ENCODE results near the gene IGSF21.

Gene IGSF21

DNA sequence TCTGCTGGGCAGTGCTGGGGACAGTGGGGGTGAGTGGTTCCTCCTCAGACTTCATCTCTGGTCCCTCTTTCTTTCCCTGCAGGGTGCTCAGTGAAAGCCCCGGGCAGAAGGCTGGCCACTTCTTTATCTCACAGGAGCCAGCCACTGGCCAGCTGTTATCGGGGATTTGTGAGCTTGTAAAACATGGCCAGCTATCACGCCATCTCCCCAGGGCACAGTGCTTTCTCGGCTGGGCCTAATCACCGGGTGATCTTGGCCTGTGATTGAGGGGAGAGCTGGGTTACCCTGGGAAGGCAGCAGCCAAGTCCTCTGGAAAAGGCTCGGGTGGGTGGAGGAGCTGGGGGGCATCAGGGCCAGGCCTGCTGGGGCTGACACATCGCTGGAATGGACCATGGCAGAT is 83.0 kb downstream of the IGSF21 start:
- Histone ChIP-seq H3K9me3 (ENCODE audit: control insufficient read depth, low read depth, low read length) (no peaks in the 10 kb centered on the region), H3K36me3 (ENCODE audit: control insufficient read depth, low read depth, low read length) (no peaks in the 10 kb centered on the region), H3K27me3 (ENCODE audit: control insufficient read depth, insufficient read depth, low read length) (no peaks in the 10 kb centered on the region), H3K4me3 (ENCODE audit: low read length) (no peak overlapping the region), H3K9ac (ENCODE audit: low read length) (no peak overlapping the region), H3K4me1 (ENCODE audit: control insufficient read depth, low read depth, low read length) (no peaks in the 10 kb centered on the region), H3K27ac (ENCODE audit: low read length) (no peak overlapping the region)

DNA sequence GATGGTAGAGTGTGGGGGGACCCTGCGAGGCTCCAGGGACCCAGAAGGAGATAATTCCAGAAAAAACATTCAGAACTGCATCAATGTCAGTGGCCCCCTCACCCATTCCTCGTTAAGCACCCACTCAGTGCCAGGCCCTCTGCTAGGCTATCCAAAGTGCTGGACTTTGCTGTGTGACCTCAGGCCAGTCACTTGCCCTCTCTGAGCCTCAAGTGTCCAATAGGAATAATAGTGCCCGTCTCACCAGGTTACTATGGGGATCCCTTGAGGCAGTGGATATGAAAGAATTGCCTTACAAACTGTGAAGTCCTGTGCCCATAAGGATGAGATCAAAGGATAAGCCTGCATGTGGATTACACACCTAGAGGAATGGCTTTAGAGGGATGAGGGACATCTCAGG is 83.4 kb downstream of the IGSF21 start:
- H3K9me3 ChIP-seq (ENCODE audit: control insufficient read depth, low read depth, low read length) = no peaks in the 10 kb centered on the region
- no peak overlapping the region for H3K27ac ChIP-seq (ENCODE audit: low read length)
- H3K4me3 ChIP-seq (ENCODE audit: low read length) = no peak overlapping the region
- no peaks in the 10 kb centered on the region for H3K4me1 ChIP-seq (ENCODE audit: control insufficient read depth, low read depth, low read length)
- no peaks in the 10 kb centered on the region for H3K36me3 ChIP-seq (ENCODE audit: control insufficient read depth, low read depth, low read length)
- H3K27me3 ChIP-seq (ENCODE audit: control insufficient read depth, insufficient read depth, low read length) = no peaks in the 10 kb centered on the region
- H3K9ac ChIP-seq (ENCODE audit: low read length) = no peak overlapping the region

DNA sequence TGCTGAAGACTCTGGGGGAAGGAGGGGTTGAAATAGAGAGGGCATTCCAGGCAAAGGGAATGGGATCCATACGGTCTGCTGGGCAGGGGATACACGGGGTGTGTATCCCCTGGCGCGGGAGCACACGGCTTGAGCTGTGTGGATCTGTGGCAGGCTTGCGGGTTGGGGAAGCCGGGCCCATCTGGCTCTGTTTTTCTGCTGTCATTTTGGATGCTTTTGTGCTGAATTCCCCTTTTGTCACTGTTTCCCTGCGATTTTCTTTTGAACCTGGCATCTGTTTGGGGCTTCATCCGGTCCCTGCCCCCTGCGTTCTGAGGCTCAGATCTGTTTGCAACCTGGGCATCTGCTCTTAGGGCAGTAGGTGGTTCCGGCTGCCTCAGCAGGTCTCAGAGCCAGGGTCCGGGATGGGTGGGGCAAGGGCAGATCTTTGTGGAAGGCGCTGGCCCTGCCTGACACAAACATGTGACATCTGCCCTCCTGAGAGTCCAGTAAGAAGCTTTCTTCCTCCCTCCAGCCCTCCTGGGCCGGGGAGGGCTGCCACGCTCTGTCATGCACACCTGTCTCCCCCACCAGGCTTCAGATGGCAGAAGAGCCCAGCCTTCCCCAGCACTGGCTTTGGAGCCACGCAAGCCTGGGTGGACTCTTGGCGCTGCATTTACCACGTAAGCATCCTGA is 84.0 kb downstream of the IGSF21 start:
- Histone ChIP-seq H3K9ac (ENCODE audit: low read length) (no peak overlapping the region), H3K27ac (ENCODE audit: low read length) (no peak overlapping the region), H3K4me1 (ENCODE audit: control insufficient read depth, low read depth, low read length) (no peaks in the 10 kb centered on the region), H3K27me3 (ENCODE audit: control insufficient read depth, insufficient read depth, low read length) (no peaks in the 10 kb centered on the region), H3K4me3 (ENCODE audit: low read length) (no peak overlapping the region), H3K36me3 (ENCODE audit: control insufficient read depth, low read depth, low read length) (no peaks in the 10 kb centered on the region), H3K9me3 (ENCODE audit: control insufficient read depth, low read depth, low read length) (no peaks in the 10 kb centered on the region)

GRCh38 chr1:18192182-18192581 is 84.6 kb downstream of the IGSF21 start:
- Histone ChIP-seq H3K27ac (ENCODE audit: low read length) (no peak overlapping the region), H3K9me3 (ENCODE audit: control insufficient read depth, low read depth, low read length) (no peaks in the 10 kb centered on the region), H3K27me3 (ENCODE audit: control insufficient read depth, insufficient read depth, low read length) (no peaks in the 10 kb centered on the region), H3K36me3 (ENCODE audit: control insufficient read depth, low read depth, low read length) (no peaks in the 10 kb centered on the region), H3K9ac (ENCODE audit: low read length) (no peak overlapping the region), H3K4me3 (ENCODE audit: low read length) (no peak overlapping the region), H3K4me1 (ENCODE audit: control insufficient read depth, low read depth, low read length) (no peaks in the 10 kb centered on the region)

DNA sequence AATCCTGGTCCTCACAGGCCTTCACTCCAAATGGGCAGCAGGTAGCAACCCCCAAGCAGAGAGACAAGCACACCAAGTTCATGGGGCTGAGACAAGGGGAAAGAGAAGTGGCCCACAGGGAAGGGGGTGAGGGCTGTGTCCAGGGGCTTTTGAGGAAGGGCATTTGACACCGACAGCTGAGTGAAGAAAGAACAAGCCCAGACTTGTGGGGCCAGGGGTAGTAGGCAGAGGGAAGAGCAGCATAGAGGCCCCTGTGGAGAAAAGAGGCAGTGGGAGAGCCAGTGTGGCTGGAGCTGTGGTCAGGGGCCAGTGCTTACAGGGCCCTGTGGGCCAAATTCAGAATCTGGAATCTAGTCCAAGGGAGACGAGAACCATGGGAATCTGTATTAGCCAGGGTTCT is 85.4 kb downstream of the IGSF21 start:
- no peak overlapping the region for H3K9ac ChIP-seq (ENCODE audit: low read length)
- no peaks in the 10 kb centered on the region for H3K27me3 ChIP-seq (ENCODE audit: control insufficient read depth, insufficient read depth, low read length)

GRCh38 chr1:18197299-18197698 is 89.7 kb downstream of the IGSF21 start:
- H3K27me3 ChIP-seq (ENCODE audit: control insufficient read depth, insufficient read depth, low read length) = no peaks in the 10 kb centered on the region
- H3K4me1 ChIP-seq (ENCODE audit: control insufficient read depth, low read depth, low read length) = peaks cover 4% of the 10 kb centered on the region
- no peak overlapping the region for H3K9ac ChIP-seq (ENCODE audit: low read length)
- H3K36me3 ChIP-seq (ENCODE audit: control insufficient read depth, low read depth, low read length) = no peaks in the 10 kb centered on the region
- H3K27ac ChIP-seq (ENCODE audit: low read length) = no peak overlapping the region
- no peak overlapping the region for H3K4me3 ChIP-seq (ENCODE audit: low read length)
- no peaks in the 10 kb centered on the region for H3K9me3 ChIP-seq (ENCODE audit: control insufficient read depth, low read depth, low read length)

More for the DNA sequence above, 85.4 kb downstream of the IGSF21 start:
- H3K4me3 ChIP-seq (ENCODE audit: low read length) = no peak overlapping the region
- H3K36me3 ChIP-seq (ENCODE audit: control insufficient read depth, low read depth, low read length) = no peaks in the 10 kb centered on the region
- H3K27ac ChIP-seq (ENCODE audit: low read length) = no peak overlapping the region
- no peaks in the 10 kb centered on the region for H3K9me3 ChIP-seq (ENCODE audit: control insufficient read depth, low read depth, low read length)
- no peaks in the 10 kb centered on the region for H3K4me1 ChIP-seq (ENCODE audit: control insufficient read depth, low read depth, low read length)

DNA sequence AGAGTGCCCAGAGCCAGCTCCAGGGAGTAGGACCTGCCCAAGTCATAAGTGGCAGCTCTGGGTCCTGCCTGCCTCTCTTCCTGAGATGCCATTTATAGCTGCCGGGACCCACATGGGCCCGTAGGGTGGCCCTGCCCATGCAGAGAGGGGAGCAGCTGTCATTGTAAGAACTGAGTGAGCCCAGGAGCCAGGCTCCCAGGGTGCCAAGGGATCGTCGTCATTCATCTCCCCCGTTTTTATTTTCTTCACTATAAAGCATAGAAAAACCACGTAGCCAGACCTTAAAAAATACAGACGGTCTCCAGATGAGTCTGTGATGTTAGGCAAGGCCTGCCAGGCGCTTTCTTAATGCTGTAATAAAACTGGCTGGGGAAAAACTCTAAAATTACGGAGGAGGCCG is 90.7 kb downstream of the IGSF21 start:
- H3K27ac ChIP-seq (ENCODE audit: low read length) = no peak overlapping the region
- H3K4me3 ChIP-seq (ENCODE audit: low read length) = no peak overlapping the region
- no peaks in the 10 kb centered on the region for H3K9me3 ChIP-seq (ENCODE audit: control insufficient read depth, low read depth, low read length)
- H3K36me3 ChIP-seq (ENCODE audit: control insufficient read depth, low read depth, low read length) = no peaks in the 10 kb centered on the region
- no peak overlapping the region for H3K9ac ChIP-seq (ENCODE audit: low read length)
- peaks cover 4% of the 10 kb centered on the region for H3K4me1 ChIP-seq (ENCODE audit: control insufficient read depth, low read depth, low read length)
- H3K27me3 ChIP-seq (ENCODE audit: control insufficient read depth, insufficient read depth, low read length) = no peaks in the 10 kb centered on the region

GRCh38 chr1:18199462-18199861 is 91.9 kb downstream of the IGSF21 start:
- Histone ChIP-seq H3K4me1 (ENCODE audit: control insufficient read depth, low read depth, low read length) (peaks cover 4% of the 10 kb centered on the region), H3K27me3 (ENCODE audit: control insufficient read depth, insufficient read depth, low read length) (no peaks in the 10 kb centered on the region), H3K4me3 (ENCODE audit: low read length) (no peak overlapping the region), H3K9me3 (ENCODE audit: control insufficient read depth, low read depth, low read length) (no peaks in the 10 kb centered on the region), H3K27ac (ENCODE audit: low read length) (no peak overlapping the region), H3K36me3 (ENCODE audit: control insufficient read depth, low read depth, low read length) (no peaks in the 10 kb centered on the region), H3K9ac (ENCODE audit: low read length) (no peak overlapping the region)

DNA sequence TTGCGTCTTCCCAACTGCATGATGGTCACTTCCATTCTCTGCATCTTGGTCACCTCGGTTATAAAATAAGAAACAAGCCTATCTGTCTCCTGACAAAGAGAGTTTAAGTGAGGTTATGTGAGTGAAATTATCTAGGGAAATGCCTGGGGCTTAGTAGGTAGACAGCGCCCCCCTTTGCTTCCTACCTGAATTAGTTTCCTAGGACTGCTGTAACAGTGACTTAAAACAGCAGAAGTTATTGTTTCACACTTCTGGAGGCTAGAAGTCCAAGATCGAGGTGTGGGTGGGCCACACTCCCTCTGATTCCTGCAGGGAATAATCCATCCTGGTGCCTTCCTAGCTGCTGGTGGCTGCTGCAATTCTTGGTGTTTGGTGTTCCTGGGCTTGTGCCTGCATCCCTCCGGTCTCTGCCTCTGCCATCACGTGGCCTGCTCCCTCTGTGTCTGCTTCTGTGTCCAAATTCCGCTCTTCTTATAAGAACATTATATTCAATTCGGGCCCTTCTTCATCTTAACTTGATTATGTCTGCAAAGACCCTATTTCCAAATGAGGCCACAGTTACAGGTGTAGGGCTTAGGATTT is 92.6 kb downstream of the IGSF21 start:
- Histone ChIP-seq H3K4me3 (ENCODE audit: low read length) (no peak overlapping the region), H3K27ac (ENCODE audit: low read length) (no peak overlapping the region), H3K9me3 (ENCODE audit: control insufficient read depth, low read depth, low read length) (no peaks in the 10 kb centered on the region), H3K27me3 (ENCODE audit: control insufficient read depth, insufficient read depth, low read length) (no peaks in the 10 kb centered on the region), H3K4me1 (ENCODE audit: control insufficient read depth, low read depth, low read length) (peaks cover 4% of the 10 kb centered on the region), H3K9ac (ENCODE audit: low read length) (no peak overlapping the region), H3K36me3 (ENCODE audit: control insufficient read depth, low read depth, low read length) (no peaks in the 10 kb centered on the region)

DNA sequence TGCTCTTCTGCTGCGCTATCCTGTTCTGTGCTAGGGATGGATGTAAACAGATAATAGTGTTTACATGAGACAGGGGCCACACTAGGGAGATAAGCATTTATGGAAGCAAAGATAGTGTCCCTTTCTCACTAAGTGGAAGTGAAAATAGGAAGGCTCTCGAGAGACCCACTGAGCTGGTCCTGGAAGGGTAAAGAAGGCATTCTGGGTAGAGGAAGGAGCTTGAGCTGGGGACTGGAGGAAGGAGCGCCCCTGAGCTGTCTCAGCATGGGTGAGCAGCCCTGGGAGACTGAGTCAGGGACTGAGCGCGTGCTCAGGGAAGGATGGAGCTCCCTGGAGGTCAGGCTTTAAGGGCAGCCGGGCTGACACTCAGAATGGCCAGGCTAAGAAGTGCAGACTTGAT is 93.3 kb downstream of the IGSF21 start:
- Histone ChIP-seq H3K27me3 (ENCODE audit: control insufficient read depth, insufficient read depth, low read length) (no peaks in the 10 kb centered on the region), H3K27ac (ENCODE audit: low read length) (no peak overlapping the region), H3K9me3 (ENCODE audit: control insufficient read depth, low read depth, low read length) (no peaks in the 10 kb centered on the region), H3K9ac (ENCODE audit: low read length) (no peak overlapping the region), H3K36me3 (ENCODE audit: control insufficient read depth, low read depth, low read length) (no peaks in the 10 kb centered on the region), H3K4me3 (ENCODE audit: low read length) (no peak overlapping the region), H3K4me1 (ENCODE audit: control insufficient read depth, low read depth, low read length) (peaks cover 4% of the 10 kb centered on the region)

GRCh38 chr1:18201997-18202719 is 94.6 kb downstream of the IGSF21 start:
- H3K9me3 ChIP-seq (ENCODE audit: control insufficient read depth, low read depth, low read length) = no peaks in the 10 kb centered on the region
- H3K36me3 ChIP-seq (ENCODE audit: control insufficient read depth, low read depth, low read length) = no peaks in the 10 kb centered on the region
- H3K27ac ChIP-seq (ENCODE audit: low read length) = no peak overlapping the region
- no peaks in the 10 kb centered on the region for H3K27me3 ChIP-seq (ENCODE audit: control insufficient read depth, insufficient read depth, low read length)
- H3K9ac ChIP-seq (ENCODE audit: low read length) = no peak overlapping the region
- peaks cover 4% of the 10 kb centered on the region for H3K4me1 ChIP-seq (ENCODE audit: control insufficient read depth, low read depth, low read length)
- H3K4me3 ChIP-seq (ENCODE audit: low read length) = no peak overlapping the region

DNA sequence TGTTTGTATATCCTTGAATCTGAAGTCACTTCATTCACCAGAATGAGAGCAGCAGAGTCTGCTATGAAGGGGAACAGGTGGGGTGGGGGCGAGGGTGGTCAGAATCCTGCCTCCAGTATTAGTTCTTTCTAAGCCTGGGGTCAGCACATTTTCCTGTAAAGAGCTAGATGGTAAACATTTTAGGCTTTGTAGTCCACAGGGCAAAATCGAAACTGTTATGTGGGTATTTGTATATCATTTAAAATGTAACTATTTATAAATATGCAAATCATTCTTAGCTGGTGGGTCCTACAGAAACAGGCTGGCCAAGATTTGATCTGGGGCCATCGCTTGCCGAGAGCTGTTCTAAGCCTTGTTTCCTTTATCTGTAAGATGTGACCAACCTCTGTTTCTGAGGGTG is 96.0 kb downstream of the IGSF21 start:
- Histone ChIP-seq H3K9me3 (ENCODE audit: control insufficient read depth, low read depth, low read length) (no peaks in the 10 kb centered on the region), H3K9ac (ENCODE audit: low read length) (no peak overlapping the region), H3K27ac (ENCODE audit: low read length) (no peak overlapping the region), H3K36me3 (ENCODE audit: control insufficient read depth, low read depth, low read length) (no peaks in the 10 kb centered on the region), H3K27me3 (ENCODE audit: control insufficient read depth, insufficient read depth, low read length) (no peaks in the 10 kb centered on the region), H3K4me3 (ENCODE audit: low read length) (no peak overlapping the region), H3K4me1 (ENCODE audit: control insufficient read depth, low read depth, low read length) (peaks cover 11% of the 10 kb centered on the region)

Measured in iPS-18a (cell line).